AG10803 (cell line): ENCODE measurements around the gene FOXO1.

Experiments
- DNase-seq: peaks from one replicate; pipeline ENCODE4 v3.0.0; 2010; ENCODE audit warnings: low read depth
- H3K4me3 ChIP-seq: 2 replicates; pipeline ENCODE4 v1.5.1; 2011; ENCODE audit warnings: mild to moderate bottlenecking, low read length, control low read depth
- CTCF ChIP-seq: conservative IDR thresholded peaks from 2 replicates; pipeline ENCODE4 v1.5.1; 2011; ENCODE audit warnings: mild to moderate bottlenecking, low read length, control low read depth, inconsistent platforms

FOXO1 gene

GRCh38 chr13:40506592-40507446 is 159.6 kb downstream of the FOXO1 start:
- TF ChIP-seq CTCF = no peak
- DNase-seq = no peak
- H3K4me3 ChIP-seq = no peak overlapping the region
